CD4-positive, alpha-beta memory T cell (primary cell): ENCODE data around the gene CABP7. TPM values are rescaled to one million over a fixed set of nuclear protein-coding genes. Genes with fewer than 3 reads are reported as not detected.

Experiments used
- CTCF ChIA-PET: fragments of 350-600 bp; sonication (Branson Sonifier 250); formaldehyde crosslinking; loops from one replicate; lab custom pipeline; 2021; ENCODE audit warnings: inconsistent platforms; ENCODE audit not compliant: partially characterized antibody; lab: Charles Lee
- POLR2A ChIA-PET: fragments of 350-600 bp; sonication (Branson Sonifier 250); formaldehyde crosslinking; loops from one replicate; lab custom pipeline; 2021; ENCODE audit not compliant: partially characterized antibody; lab: Charles Lee
- DNase-seq, 5 donors: peaks; one replicate each; pipeline versions ENCODE4 v3.0.0 to v3.0.0-alpha.2; 2020 to 2022; ENCODE audit warnings: mixed read lengths in 1 of 5
- H3K27ac ChIP-seq: one replicate; pipeline ENCODE4 v1.7.0; 2013; ENCODE audit warnings: low read depth, low read length
- H3K27me3 ChIP-seq: 2 replicates; pipeline ENCODE4 v1.7.0; 2013; ENCODE audit warnings: mild to moderate bottlenecking, low read length, moderate library complexity; ENCODE audit not compliant: insufficient read depth
- H3K36me3 ChIP-seq: 2 replicates; pipeline ENCODE4 v1.7.0; 2013; ENCODE audit warnings: mild to moderate bottlenecking, low read length, moderate library complexity; ENCODE audit not compliant: insufficient read depth
- H3K4me1 ChIP-seq: 2 replicates; pipeline ENCODE4 v1.7.0; 2013; ENCODE audit warnings: mild to moderate bottlenecking, low read length, moderate library complexity; ENCODE audit not compliant: insufficient read depth
- H3K4me3 ChIP-seq, 2 donors: one replicate each; pipeline ENCODE4 v1.7.0; 2013; ENCODE audit warnings: low read length in 2 of 2, mild to moderate bottlenecking in 1 of 2
- H3K9me3 ChIP-seq, 2 donors: one replicate each; pipeline ENCODE4 v1.7.0; 2013; ENCODE audit warnings: low read length in 2 of 2, control low read depth in 1 of 2; ENCODE audit not compliant: control insufficient read depth in 1 of 2
- H3K27ac Mint-ChIP-seq, 7 donors: one replicate each; pipeline ENCODE4 v1.8.0; 2020 to 2021; ENCODE audit warnings: mixed read lengths in 7 of 7, mild to moderate bottlenecking in 6 of 7, inconsistent platforms in 3 of 7, moderate library complexity in 3 of 7
- H3K27me3 Mint-ChIP-seq, 2 donors: one replicate each; pipeline ENCODE4 v1.8.0; 2020 to 2021; ENCODE audit warnings: mixed read lengths in 2 of 2
- H3K36me3 Mint-ChIP-seq, 2 donors: one replicate each; pipeline ENCODE4 v1.8.0; 2020 to 2021; ENCODE audit warnings: mixed read lengths in 2 of 2, inconsistent platforms in 1 of 2, mild to moderate bottlenecking in 1 of 2
- H3K4me1 Mint-ChIP-seq, 4 donors: one replicate each; pipeline ENCODE4 v1.8.0; 2020 to 2021; ENCODE audit warnings: mixed read lengths in 4 of 4, mild to moderate bottlenecking in 1 of 4
- H3K4me3 Mint-ChIP-seq, 8 donors: one replicate each; pipeline ENCODE4 v1.8.0; 2020 to 2021; ENCODE audit warnings: mixed read lengths in 8 of 8, mild to moderate bottlenecking in 7 of 8, moderate library complexity in 6 of 8, inconsistent platforms in 3 of 8
- H3K9me3 Mint-ChIP-seq, 8 donors: one replicate each; pipeline ENCODE4 v1.8.0; 2020 to 2021; ENCODE audit warnings: mixed read lengths in 8 of 8, mild to moderate bottlenecking in 5 of 8, inconsistent platforms in 3 of 8, moderate library complexity in 1 of 8
- intact Hi-C: fragments of 100-400 bp; cut with micrococcal nuclease; formaldehyde crosslinking; loops from one replicate; pipeline ENCODE4 v1.15.1; 2023
- polyA plus RNA-seq, 2 donors: library from polyadenylated mRNA; unstranded; fragments of 300-500 nt; fragmentation: Illumina TruSeq; gene quantifications; one replicate each; pipeline ENCODE4 v1.2.3, GENCODE V29; 2021
- total RNA-seq, 2 experiments: library from RNA; stranded (reverse); gene quantifications; one replicate each; pipeline ENCODE4 v1.2.3, GENCODE V29; 2021

The CABP7 gene
- total and polyA plus RNA-seq, 4 experiments from 2014 or later: 0.08 to 0.13 TPM; not detected in 2

DNA sequence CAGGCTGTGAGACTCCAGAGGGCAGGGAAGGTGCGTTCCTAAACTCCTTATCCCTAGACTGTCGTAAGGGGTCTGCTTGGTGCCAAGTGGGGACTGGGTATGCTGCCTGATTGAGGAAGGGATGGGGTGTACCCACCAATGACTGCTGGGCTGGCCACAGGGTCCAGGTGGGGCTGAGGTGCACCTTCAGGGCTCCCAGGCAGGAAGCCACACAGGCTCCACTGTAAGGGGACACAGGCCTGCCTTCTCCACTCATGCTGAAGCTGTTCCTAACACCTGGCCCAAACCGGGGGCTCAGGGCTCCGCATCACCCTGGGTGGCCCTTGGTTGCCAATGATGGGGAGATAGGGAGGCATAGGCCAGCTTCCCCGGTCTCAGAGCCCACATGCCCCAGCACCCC lies 20.4 kb downstream of the CABP7 start:
- no peaks in the 10 kb centered on the region for H3K4me1 Mint-ChIP-seq
- CTCF ChIA-PET: no interaction called here
- H3K4me1 ChIP-seq: no peaks in the 10 kb centered on the region
- no peak for DNase-seq
- H3K4me3 Mint-ChIP-seq: no peak overlapping the region
- no peaks in the 10 kb centered on the region for H3K27me3 ChIP-seq
- H3K27ac ChIP-seq: no peak overlapping the region
- peaks cover 17% of the 10 kb centered on the region for H3K36me3 ChIP-seq
- intact Hi-C loops: no loop called here
- POLR2A ChIA-PET: no interaction called here
- H3K9me3 Mint-ChIP-seq: no peaks in the 10 kb centered on the region
- H3K27ac Mint-ChIP-seq: peak overlapping the region in 1 of 7 donors; percentile 79
- no peak overlapping the region for H3K4me3 ChIP-seq
- no peaks in the 10 kb centered on the region for H3K27me3 Mint-ChIP-seq
- no peaks in the 10 kb centered on the region for H3K9me3 ChIP-seq
- H3K36me3 Mint-ChIP-seq: peaks cover 21 to 43% of the 10 kb centered on the region in 2 donors

DNA sequence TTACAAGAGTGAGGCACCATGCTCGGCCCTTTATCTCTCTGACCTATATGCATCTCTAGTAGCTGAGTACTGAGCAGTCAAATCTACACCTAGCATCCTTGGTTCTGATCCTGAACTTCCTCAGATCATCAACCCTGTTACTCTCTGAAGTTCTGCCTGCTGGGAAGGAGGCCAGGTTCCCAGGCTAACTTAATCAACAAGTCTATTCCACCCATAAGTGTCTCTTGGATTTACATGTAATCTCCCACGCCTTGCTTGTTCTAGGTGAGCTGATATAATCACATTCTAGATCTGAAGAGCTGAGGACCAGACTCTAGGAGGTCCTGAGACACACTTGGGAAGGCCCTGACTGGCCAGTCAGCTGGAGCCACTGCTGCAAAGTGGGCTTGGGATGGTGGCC lies 22.1 kb downstream of the CABP7 start:
- Histone ChIP-seq H3K4me3 (no peak overlapping the region), H3K9me3 (no peaks in the 10 kb centered on the region), H3K4me1 (no peaks in the 10 kb centered on the region), H3K27me3 (no peaks in the 10 kb centered on the region), H3K27ac (no peak overlapping the region), H3K36me3 (peaks cover 22% of the 10 kb centered on the region)
- no peaks in the 10 kb centered on the region for H3K9me3 Mint-ChIP-seq
- intact Hi-C loops: no loop called here
- ChIA-PET POLR2A (no interaction called here), CTCF (no interaction called here)
- no peak for DNase-seq
- H3K36me3 Mint-ChIP-seq: peaks cover 28 to 46% of the 10 kb centered on the region in 2 donors
- H3K27ac Mint-ChIP-seq: peak overlapping the region in 2 of 7 donors; percentile 29 to 77
- H3K27me3 Mint-ChIP-seq: no peaks in the 10 kb centered on the region
- no peak overlapping the region for H3K4me3 Mint-ChIP-seq
- no peaks in the 10 kb centered on the region for H3K4me1 Mint-ChIP-seq

GRCh38 chr22:29742326-29742725 lies 22.5 kb downstream of the CABP7 start:
- no peak for DNase-seq
- Histone ChIP-seq H3K4me3 (no peak overlapping the region), H3K9me3 (no peaks in the 10 kb centered on the region), H3K27ac (no peak overlapping the region), H3K27me3 (no peaks in the 10 kb centered on the region), H3K4me1 (no peaks in the 10 kb centered on the region), H3K36me3 (peaks cover 26% of the 10 kb centered on the region)
- CTCF ChIA-PET: no interaction called here
- intact Hi-C loops: no loop called here
- Mint-ChIP-seq H3K27me3 (no peaks in the 10 kb centered on the region), H3K27ac (peak overlapping the region in 1 of 7 donors; percentile 29), H3K9me3 (no peaks in the 10 kb centered on the region), H3K4me1 (no peaks in the 10 kb centered on the region), H3K4me3 (no peak overlapping the region), H3K36me3 (peaks cover 26 to 47% of the 10 kb centered on the region in 2 donors)
- POLR2A ChIA-PET: no interaction called here

GRCh38 chr22:29744902-29745301 lies 25.1 kb downstream of the CABP7 start:
- intact Hi-C loops: no loop called here
- peaks cover 33 to 52% of the 10 kb centered on the region in 2 donors for H3K36me3 Mint-ChIP-seq
- CTCF ChIA-PET: no interaction called here

GRCh38 chr22:29747832-29748231 lies 28.0 kb downstream of the CABP7 start:
- no peak overlapping the region for H3K4me3 Mint-ChIP-seq
- peaks cover 12 to 28% (median 14%) of the 10 kb centered on the region in 4 donors for H3K4me1 Mint-ChIP-seq
- CTCF ChIA-PET: no interaction called here
- H3K9me3 ChIP-seq: no peaks in the 10 kb centered on the region
- POLR2A ChIA-PET: no interaction called here
- H3K4me3 ChIP-seq: no peak overlapping the region
- H3K27me3 Mint-ChIP-seq: no peaks in the 10 kb centered on the region
- intact Hi-C loops: no loop called here
- H3K36me3 ChIP-seq: peaks cover 21% of the 10 kb centered on the region
- H3K27ac ChIP-seq: no peak overlapping the region
- DNase-seq: no peak
- peaks cover 19% of the 10 kb centered on the region for H3K4me1 ChIP-seq
- H3K27ac Mint-ChIP-seq: no peak overlapping the region
- no peaks in the 10 kb centered on the region for H3K27me3 ChIP-seq
- peaks cover 29 to 42% of the 10 kb centered on the region in 2 donors for H3K36me3 Mint-ChIP-seq
- no peaks in the 10 kb centered on the region for H3K9me3 Mint-ChIP-seq

More at GRCh38 chr22:29744902-29745301, 25.1 kb downstream of the CABP7 start:
- H3K27ac Mint-ChIP-seq: no peak overlapping the region
- no peaks in the 10 kb centered on the region for H3K9me3 ChIP-seq
- H3K4me1 ChIP-seq: no peaks in the 10 kb centered on the region
- H3K4me1 Mint-ChIP-seq: peaks cover 0 to 2% (median under 1%) of the 10 kb centered on the region in 4 donors
- POLR2A ChIA-PET: no interaction called here
- no peaks in the 10 kb centered on the region for H3K27me3 ChIP-seq
- no peaks in the 10 kb centered on the region for H3K9me3 Mint-ChIP-seq
- DNase-seq: no peak
- H3K4me3 Mint-ChIP-seq: no peak overlapping the region
- H3K27ac ChIP-seq: no peak overlapping the region
- H3K4me3 ChIP-seq: no peak overlapping the region
- peaks cover 30% of the 10 kb centered on the region for H3K36me3 ChIP-seq
- H3K27me3 Mint-ChIP-seq: no peaks in the 10 kb centered on the region

DNA sequence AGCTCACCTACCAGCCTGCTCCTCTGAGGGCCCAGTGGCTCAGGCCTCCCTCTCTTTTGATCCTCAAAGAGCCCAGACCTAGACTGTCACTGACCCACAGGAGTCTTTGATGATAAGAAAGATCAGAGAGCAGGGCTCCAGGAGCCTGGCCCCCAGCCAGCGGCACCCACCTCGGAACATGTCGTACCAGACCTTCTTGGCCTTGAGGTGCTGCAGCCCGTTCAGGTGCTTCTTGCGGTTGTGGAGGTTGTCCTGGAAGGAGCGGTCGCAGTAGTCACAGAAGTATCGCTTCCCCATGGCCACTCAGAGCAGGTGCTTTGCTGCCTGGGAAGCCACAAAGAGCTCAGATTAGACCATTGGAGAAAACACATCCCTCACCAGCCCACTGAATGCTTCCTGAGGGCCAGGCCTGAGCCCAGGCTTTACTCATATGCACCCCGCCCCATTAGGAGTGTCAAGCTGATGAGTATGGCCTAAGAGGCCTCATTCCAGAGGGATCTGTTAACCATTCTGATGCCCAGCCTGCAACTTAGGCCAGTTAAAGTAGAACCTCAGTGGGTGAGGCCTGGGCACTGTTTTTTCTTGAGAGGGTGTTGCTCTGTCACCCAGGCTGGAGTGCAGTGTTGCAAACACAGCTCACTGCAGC lies 28.6 kb downstream of the CABP7 start:
- Mint-ChIP-seq H3K4me3 (no peak overlapping the region), H3K27me3 (no peaks in the 10 kb centered on the region), H3K4me1 (peaks cover 12 to 28% (median 14%) of the 10 kb centered on the region in 4 donors), H3K9me3 (no peaks in the 10 kb centered on the region), H3K36me3 (peaks cover 29 to 40% of the 10 kb centered on the region in 2 donors), H3K27ac (no peak overlapping the region)
- no peaks in the 10 kb centered on the region for H3K27me3 ChIP-seq
- no peak overlapping the region for H3K27ac ChIP-seq
- peaks cover 21% of the 10 kb centered on the region for H3K36me3 ChIP-seq
- ChIA-PET CTCF (no interaction called here), POLR2A (no interaction called here)
- peaks cover 19% of the 10 kb centered on the region for H3K4me1 ChIP-seq
- H3K4me3 ChIP-seq: no peak overlapping the region
- intact Hi-C loops: no loop called here
- no peaks in the 10 kb centered on the region for H3K9me3 ChIP-seq
- no peak for DNase-seq

DNA sequence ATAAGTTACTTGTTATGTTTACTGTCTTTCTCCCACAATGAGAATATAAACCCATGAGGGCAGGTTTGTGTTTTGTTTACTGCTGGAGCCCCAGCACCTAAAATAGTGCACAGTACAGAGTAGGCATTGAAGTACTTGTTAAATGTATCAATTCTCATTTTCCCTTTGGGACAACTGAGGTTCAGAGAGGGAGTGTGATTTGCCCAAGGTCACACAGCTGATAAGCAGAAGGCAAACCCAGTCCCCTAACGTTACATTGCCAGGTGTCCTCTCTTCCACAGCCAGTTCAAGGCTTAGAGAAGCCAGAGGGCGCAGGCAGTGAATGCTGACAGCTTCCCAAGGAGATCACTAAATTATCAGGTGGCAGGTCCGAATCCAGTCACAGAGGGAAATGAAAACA lies 30.2 kb downstream of the CABP7 start:
- no peaks in the 10 kb centered on the region for H3K27me3 ChIP-seq
- H3K9me3 ChIP-seq: no peaks in the 10 kb centered on the region
- no peak overlapping the region for H3K4me3 ChIP-seq
- peaks cover 26% of the 10 kb centered on the region in 2 donors for H3K36me3 Mint-ChIP-seq
- ChIA-PET POLR2A (no interaction called here), CTCF (no interaction called here)
- DNase-seq: no peak
- H3K4me1 ChIP-seq: peaks cover 19% of the 10 kb centered on the region
- H3K9me3 Mint-ChIP-seq: no peaks in the 10 kb centered on the region
- intact Hi-C loops: no loop called here
- H3K27ac ChIP-seq: no peak overlapping the region
- H3K36me3 ChIP-seq: peaks cover 17% of the 10 kb centered on the region
- peak overlapping the region in 1 of 8 donors; percentile 15 for H3K4me3 Mint-ChIP-seq
- H3K27ac Mint-ChIP-seq: no peak overlapping the region
- no peaks in the 10 kb centered on the region for H3K27me3 Mint-ChIP-seq
- peaks cover 12 to 28% (median 14%) of the 10 kb centered on the region in 4 donors for H3K4me1 Mint-ChIP-seq
